Measurements from ENCODE around the gene TEX26.

Gene TEX26

GRCh38 chr13:30898070-30898469 lies 34.4 kb upstream of the TEX26 start:
- DNase-seq (ENCODE audit: low read depth in 2 of 2) = no peak
- H3K4me3 ChIP-seq (replicated peaks in 1 of 2; ENCODE audit: low read depth in 2 of 2, low read length in 2 of 2) = no peak overlapping the region
- TF ChIP-seq CTCF (IDR thresholded peaks at IDR 0.05; ENCODE audit: low read depth, low read length) = no peak

GRCh38 chr13:30898678-30899241 lies 33.7 kb upstream of the TEX26 start:
- TF ChIP-seq CTCF (IDR thresholded peaks at IDR 0.05; ENCODE audit: low read depth, low read length) = no peak
- peak; percentile 97 to 99 for DNase-seq (ENCODE audit: low read depth in 2 of 2)
- H3K4me3 ChIP-seq (replicated peaks in 1 of 2; ENCODE audit: low read depth in 2 of 2, low read length in 2 of 2) = no peak overlapping the region

- no peak for TF ChIP-seq CTCF (IDR thresholded peaks at IDR 0.05; ENCODE audit: low read depth, low read length)
- peak in 1 of 2 donors; percentile 34 for DNase-seq (ENCODE audit: low read depth in 2 of 2)
- H3K4me3 ChIP-seq (replicated peaks in 1 of 2; ENCODE audit: low read depth in 2 of 2, low read length in 2 of 2) = no peak overlapping the region
Measured at GRCh38 chr13:30900436-30900835, 32.0 kb upstream of the TEX26 start.

GRCh38 chr13:30900952-30901749 lies 31.3 kb upstream of the TEX26 start:
- no peak for TF ChIP-seq CTCF (IDR thresholded peaks at IDR 0.05; ENCODE audit: low read depth, low read length)
- H3K4me3 ChIP-seq (replicated peaks in 1 of 2; ENCODE audit: low read depth in 2 of 2, low read length in 2 of 2) = no peak overlapping the region
- no peak for DNase-seq (ENCODE audit: low read depth in 2 of 2)

- no peak for TF ChIP-seq CTCF (IDR thresholded peaks at IDR 0.05; ENCODE audit: low read depth, low read length)
- DNase-seq (ENCODE audit: low read depth in 2 of 2) = peak; percentile 47 to 71
- no peak overlapping the region for H3K4me3 ChIP-seq (replicated peaks in 1 of 2; ENCODE audit: low read depth in 2 of 2, low read length in 2 of 2)
Measured at GRCh38 chr13:30904043-30904442, 28.4 kb upstream of the TEX26 start.

GRCh38 chr13:30905932-30906383 lies 26.5 kb upstream of the TEX26 start, which contains the start of gene MEDAG:
Gene MEDAG (plus strand): TSS chr13:30906271. CDS start chr13:30906516, 245 bp downstream.
- H3K4me3 ChIP-seq (replicated peaks in 1 of 2; ENCODE audit: low read depth in 2 of 2, low read length in 2 of 2) = peak within 1 kb of the TSS; percentile 43 to 54
- peak; percentile 0 for TF ChIP-seq CTCF (IDR thresholded peaks at IDR 0.05; ENCODE audit: low read depth, low read length)
- DNase-seq (ENCODE audit: low read depth in 2 of 2) = peak; percentile 94

Data from cardiac fibroblast (primary cell).